ENCODE data around the gene LMTK3. TPM values are rescaled to one million over a fixed set of nuclear protein-coding genes. Genes with fewer than 3 reads are reported as not detected.

Gene LMTK3
- total and polyA plus RNA-seq, 9 of the 15 experiments (the other 6 are each of a cell fraction or from before 2014, with no cell fraction given): 0.35 to 12.3 (median 2.0) TPM; not detected in 2

DNA sequence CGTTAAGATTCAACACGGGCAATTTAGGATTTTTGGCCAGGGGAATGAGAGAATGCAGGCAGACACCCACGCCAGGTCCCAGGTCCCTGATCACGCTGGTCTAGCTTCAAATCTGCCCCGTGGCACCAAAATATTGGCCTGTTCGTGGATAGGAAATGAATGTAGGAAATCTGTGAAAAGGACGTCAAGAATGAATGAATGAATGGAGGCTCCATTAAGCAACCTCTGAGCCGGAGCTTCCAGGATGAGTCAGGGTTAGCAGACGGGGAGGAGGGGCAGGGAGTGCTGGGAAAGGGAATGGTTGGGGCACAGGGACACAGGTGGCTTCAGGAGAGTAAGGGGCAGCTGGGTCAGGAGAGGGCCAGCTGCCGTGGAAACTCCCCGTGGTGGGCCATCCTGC lies 44.5 kb upstream of the LMTK3 start (continued):
- no peak for TF ChIP-seq TSHZ1 (CRISPR knock-in tag; IDR thresholded peaks at IDR 0.05)

DNA sequence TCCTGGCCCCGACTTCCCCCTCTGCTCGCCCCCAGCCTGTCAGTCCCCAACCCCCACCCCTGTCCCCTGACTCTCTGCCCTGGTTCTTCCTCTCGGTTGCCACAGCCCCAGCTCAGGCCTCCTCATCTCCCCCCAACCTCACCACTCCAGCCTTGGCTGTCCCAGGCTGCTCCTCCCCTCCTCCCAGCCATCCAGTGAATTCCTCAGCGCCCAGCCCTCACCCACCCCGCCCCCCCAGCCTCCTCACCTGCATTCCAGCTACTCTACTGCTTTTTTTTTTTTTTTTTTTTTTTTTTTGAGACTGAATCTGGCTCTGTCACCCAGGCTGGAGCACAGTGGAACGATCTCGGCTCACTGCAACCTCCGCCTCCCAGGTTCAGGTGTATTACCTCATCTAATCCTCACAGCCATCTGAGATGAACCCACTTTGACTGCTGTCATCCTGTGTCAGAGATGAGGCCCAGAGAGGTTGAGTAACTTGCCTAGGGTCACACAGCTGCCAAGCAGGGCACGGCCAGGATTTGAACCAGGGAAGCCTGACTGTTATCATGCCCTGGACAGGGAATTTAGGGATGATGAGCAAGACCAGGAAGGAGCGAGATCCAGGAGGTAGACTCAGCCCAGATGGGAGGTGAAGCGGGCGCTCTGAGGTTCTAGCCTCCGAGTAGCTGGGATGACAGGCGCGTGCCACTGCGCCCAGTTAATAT lies 42.9 kb upstream of the LMTK3 start:
- H3K79me2 ChIP-seq (ENCODE audit: control insufficient read depth, insufficient read depth, low read length): no peaks in the 10 kb centered on the region
- ChIA-PET CTCF (ENCODE audit: low intra/inter-chr PET ratio) (no interaction called here), POLR2A (interaction anchor here (0.7 to 1.6 kb wide), 6 partner anchors 8 to 183 kb away, joined by 3 to 7 read pairs (median 4); no protein-coding TSS in a partner anchor)
- peak; percentile 13; the same call in 2 of the 3 replicates for ATAC-seq
- intact Hi-C loops (cut with micrococcal nuclease): no loop called here
- no peak overlapping the region for H3K4me3 ChIP-seq
- H3K4me2 ChIP-seq (ENCODE audit: insufficient read depth, low read length): no peak overlapping the region
- 62% methylated on average over 12 of the region's 16 CpGs for WGBS (ENCODE audit: insufficient coverage, low coverage, missing lambda C conversion rate)
- in situ Hi-C loops (cut with MboI): no loop called here
- no peak overlapping the region for H3K27ac ChIP-seq (ENCODE audit: extremely low read depth, low read depth, low read length)
- H3K9me3 ChIP-seq (replicated peaks; ENCODE audit: control insufficient read depth, insufficient read depth, low read depth, low read length): no peaks in the 10 kb centered on the region
- peak in 1 of 4 experiments; percentile 13 for DNase-seq (ENCODE audit: extremely low read depth in 1 of 4, low spot score in 3 of 4)
- no peak overlapping the region for H3K9ac ChIP-seq (ENCODE audit: insufficient read depth in 1 of 2, low read depth in 2 of 2, low read length in 2 of 2)
- peaks cover 8 to 28% of the 10 kb centered on the region in 2 experiments; a peak in 3 of 5 replicates for H3K4me1 ChIP-seq (replicated peaks in 1 of 2; ENCODE audit: control insufficient read depth in 2 of 2, insufficient read depth in 2 of 2, low read length in 2 of 2)
- H3K27me3 ChIP-seq (ENCODE audit: control insufficient read depth in 2 of 2, insufficient read depth in 2 of 2, low read length in 2 of 2): peaks cover 0 to 10% of the 10 kb centered on the region in 2 experiments; a peak in 3 of 5 replicates
- no peaks in the 10 kb centered on the region for H3K36me3 ChIP-seq (ENCODE audit: control insufficient read depth, insufficient read depth, low read length)
- no peaks in the 10 kb centered on the region; the same call in 1 of the 2 replicates for H4K20me1 ChIP-seq (replicated peaks; ENCODE audit: control insufficient read depth, insufficient read depth, low read length)
- FAIRE-seq: no peak
- BruUV-seq (replicated peaks): no TSS peak
- H2AFZ ChIP-seq (ENCODE audit: low read depth, low read length): no peak overlapping the region
- H3K9me1 ChIP-seq (ENCODE audit: control insufficient read depth, insufficient read depth, low read length): no peaks in the 10 kb centered on the region
- 0 out of 2 replicates have a peak, but pooled peaks have one; percentile 18 for TF ChIP-seq ZNF121 (CRISPR knock-in tag; conservative IDR thresholded peaks at IDR 0.05)
- TF ChIP-seq ETV6 (IDR thresholded peaks at IDR 0.05; ENCODE audit: borderline replicate concordance in 1 of 2, low read depth in 2 of 2, low read length in 1 of 2): no peak
- no peak for TF ChIP-seq ETV6 (CRISPR knock-in tag; IDR thresholded peaks at IDR 0.05; ENCODE audit: borderline replicate concordance)
- peak; percentile 61 to 72 for TF ChIP-seq KDM1A (IDR thresholded peaks at IDR 0.05)
- no peak for TF ChIP-seq SMAD2 (IDR thresholded peaks at IDR 0.05; ENCODE audit: low read depth, low read length)
- TF ChIP-seq BRD9 (IDR thresholded peaks at IDR 0.05; ENCODE audit: low read depth, partially characterized antibody): peak; percentile 47
- peak; percentile 71 for TF ChIP-seq HDAC2 (IDR thresholded peaks at IDR 0.05)
- no peak for TF ChIP-seq ZC3H8 (IDR thresholded peaks at IDR 0.05)
